Keratinocyte (primary cell): ENCODE measurements around the gene TMTC2. TPM values are rescaled to one million over a fixed set of nuclear protein-coding genes. Genes with fewer than 3 reads are reported as not detected.

Source experiments
- DNase-seq: peaks from one replicate; pipeline ENCODE4 v3.0.0-alpha.2; 2011; ENCODE audit warnings: low read depth, missing footprints, low spot score
- FAIRE-seq: peaks from 2 replicates; lab custom pipeline; 2011; peaks lifted over from hg19 to GRCh38; lab: Jason Lieb, UNC
- H2AFZ ChIP-seq: 2 replicates; pipeline ENCODE4 v1.6.0; 2012; ENCODE audit warnings: low read length, control low read depth, inconsistent platforms; ENCODE audit not compliant: control insufficient read depth
- H3K27ac ChIP-seq: 2 replicates; pipeline ENCODE4 v1.5.1; 2011; ENCODE audit warnings: low read length; ENCODE audit not compliant: control insufficient read depth, insufficient read depth
- H3K27me3 ChIP-seq: 3 replicates; pipeline ENCODE4 v1.6.0; 2011; ENCODE audit warnings: low read length; ENCODE audit not compliant: control insufficient read depth, insufficient read depth; ENCODE audit errors: extremely low read depth
- H3K36me3 ChIP-seq, 2 experiments: 2 replicates in 1 of 2; 3 replicates in 1 of 2; pipeline ENCODE4 v1.5.1; 2011; ENCODE audit warnings: low read length in 2 of 2, mild to moderate bottlenecking in 1 of 2; ENCODE audit not compliant: control insufficient read depth in 2 of 2, insufficient read depth in 2 of 2; ENCODE audit errors: extremely low read depth in 1 of 2
- H3K4me1 ChIP-seq: 3 replicates; pipeline ENCODE4 v1.5.1; 2011; ENCODE audit warnings: low read length; ENCODE audit not compliant: control insufficient read depth, insufficient read depth; ENCODE audit errors: extremely low read depth
- H3K4me2 ChIP-seq: 3 replicates; pipeline ENCODE4 v1.6.0; 2011; ENCODE audit warnings: low read depth, low read length; ENCODE audit not compliant: control insufficient read depth, insufficient read depth; ENCODE audit errors: extremely low read depth
- H3K4me3 ChIP-seq, 3 experiments: fragments of 200-600 bp in 1 of 3; sonication (generic) in 1 of 3; 2 replicates in 2 of 3; 3 replicates in 1 of 3; pipeline ENCODE4 v1.5.1; 2011 to 2016; ENCODE audit warnings: low read length in 3 of 3, mild to moderate bottlenecking in 3 of 3, control low read depth in 2 of 3, inconsistent platforms in 1 of 3, low read depth in 1 of 3, mixed read lengths in 1 of 3, mixed run types in 1 of 3, moderate library complexity in 1 of 3; ENCODE audit not compliant: control insufficient read depth in 2 of 3, insufficient read depth in 2 of 3; ENCODE audit errors: extremely low read depth in 1 of 3
- H3K79me2 ChIP-seq: 2 replicates; pipeline ENCODE4 v1.6.0; 2012; ENCODE audit warnings: low read length; ENCODE audit not compliant: control insufficient read depth, insufficient read depth
- H3K9ac ChIP-seq: 3 replicates; pipeline ENCODE4 v1.6.0; 2011; ENCODE audit warnings: low read length; ENCODE audit not compliant: control insufficient read depth, insufficient read depth; ENCODE audit errors: extremely low read depth
- H3K9me1 ChIP-seq: 3 replicates; pipeline ENCODE4 v1.6.0; 2011; ENCODE audit warnings: low read length; ENCODE audit not compliant: control insufficient read depth, insufficient read depth; ENCODE audit errors: extremely low read depth
- H3K9me3 ChIP-seq: 2 replicates; pipeline ENCODE4 v1.5.1; 2012; ENCODE audit warnings: low read depth, low read length; ENCODE audit not compliant: control insufficient read depth
- H4K20me1 ChIP-seq: 3 replicates; pipeline ENCODE4 v1.6.0; 2011; ENCODE audit warnings: low read length; ENCODE audit not compliant: control insufficient read depth, insufficient read depth; ENCODE audit errors: extremely low read depth
- EZH2 ChIP-seq: IDR thresholded peaks from one replicate; pipeline ENCODE4 v1.6.1; 2012; ENCODE audit warnings: inconsistent platforms, mild to moderate bottlenecking, low read length, moderate library complexity
- dilution Hi-C: fragments of 300-500 bp; cut with MboI; formaldehyde crosslinking; loops from one replicate; pipeline ENCODE4 v1.7.0; 2020; ENCODE audit warnings: low sequenced_read_pairs; ENCODE audit not compliant: extremely low pct_ligation_motif_present
- polyA plus RNA-seq, 5 experiments: library from polyadenylated mRNA; depleted of rRNA in 3 of 5; stranded (reverse) in 3 of 5; stranded (forward) in 1 of 5; unstranded in 1 of 5; fragments of >200 nt; gene quantifications; 1 replicate in 1 of 5; 2 replicates in 3 of 5; 3 replicates in 1 of 5; pipeline versions ENCODE4 v1.2.1 to v1.2.3, GENCODE V29; 2011 to 2012; ENCODE audit warnings: missing spikeins in 2 of 5, low read depth in 1 of 5, low replicate concordance in 1 of 5
- TF ChIP-seq, protein P1 (sequence below), 3 experiments: IDR thresholded peaks in 1 of 3; conservative IDR thresholded peaks in 1 of 3; optimal IDR thresholded peaks in 1 of 3; 2 replicates in 2 of 3; 3 replicates in 1 of 3; pipeline versions ENCODE3 to v1.5.1; 2011; ENCODE audit warnings: low read length in 3 of 3, mild to moderate bottlenecking in 3 of 3, moderate library complexity in 2 of 3, control low read depth in 1 of 3, inconsistent platforms in 1 of 3; ENCODE audit not compliant: insufficient read depth in 2 of 3; ENCODE audit errors: extremely low read depth in 1 of 3

The TMTC2 gene
- polyA plus RNA-seq, 1 donor (not counting 4 experiments of a cell fraction or from before 2014, with no cell fraction given), result 3.8 TPM

DNA sequence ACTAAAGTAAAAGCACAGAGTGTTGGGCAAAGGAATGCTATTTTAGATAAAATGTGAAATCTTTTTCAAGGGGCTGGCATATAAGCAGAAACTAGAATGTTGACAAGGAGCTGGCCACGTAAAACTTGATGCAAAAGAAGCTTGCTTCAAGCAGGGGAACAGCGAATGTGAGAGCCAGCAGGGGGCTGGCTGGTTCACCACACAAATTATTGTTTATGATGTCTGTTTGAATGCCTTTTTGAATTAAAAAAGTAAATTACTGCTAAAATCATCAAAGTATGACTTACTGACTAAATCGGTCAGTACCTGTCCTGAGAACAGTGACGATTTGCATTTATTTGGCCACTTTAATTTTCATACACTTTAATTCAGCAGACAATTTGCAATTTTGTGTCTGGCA lies 38.9 kb upstream of the TMTC2 start:
- H3K27me3 ChIP-seq, result no peaks in the 10 kb centered on the region
- no peak overlapping the region for H2AFZ ChIP-seq
- no peaks in the 10 kb centered on the region for H3K9me1 ChIP-seq
- no peak overlapping the region for H3K4me2 ChIP-seq
- DNase-seq (no peak), FAIRE-seq (no peak)
- dilution Hi-C loops, result no loop called here
- H3K9me3 ChIP-seq, result no peaks in the 10 kb centered on the region
- H3K9ac ChIP-seq, result no peak overlapping the region
- peaks cover 26% of the 10 kb centered on the region for H3K4me1 ChIP-seq
- H3K79me2 ChIP-seq, result no peaks in the 10 kb centered on the region
- TF ChIP-seq, protein P1, sequence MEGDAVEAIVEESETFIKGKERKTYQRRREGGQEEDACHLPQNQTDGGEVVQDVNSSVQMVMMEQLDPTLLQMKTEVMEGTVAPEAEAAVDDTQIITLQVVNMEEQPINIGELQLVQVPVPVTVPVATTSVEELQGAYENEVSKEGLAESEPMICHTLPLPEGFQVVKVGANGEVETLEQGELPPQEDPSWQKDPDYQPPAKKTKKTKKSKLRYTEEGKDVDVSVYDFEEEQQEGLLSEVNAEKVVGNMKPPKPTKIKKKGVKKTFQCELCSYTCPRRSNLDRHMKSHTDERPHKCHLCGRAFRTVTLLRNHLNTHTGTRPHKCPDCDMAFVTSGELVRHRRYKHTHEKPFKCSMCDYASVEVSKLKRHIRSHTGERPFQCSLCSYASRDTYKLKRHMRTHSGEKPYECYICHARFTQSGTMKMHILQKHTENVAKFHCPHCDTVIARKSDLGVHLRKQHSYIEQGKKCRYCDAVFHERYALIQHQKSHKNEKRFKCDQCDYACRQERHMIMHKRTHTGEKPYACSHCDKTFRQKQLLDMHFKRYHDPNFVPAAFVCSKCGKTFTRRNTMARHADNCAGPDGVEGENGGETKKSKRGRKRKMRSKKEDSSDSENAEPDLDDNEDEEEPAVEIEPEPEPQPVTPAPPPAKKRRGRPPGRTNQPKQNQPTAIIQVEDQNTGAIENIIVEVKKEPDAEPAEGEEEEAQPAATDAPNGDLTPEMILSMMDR (optimal IDR thresholded peaks at IDR 0.05 in 1 of 3, IDR thresholded peaks at IDR 0.05 in 1 of 3, conservative IDR thresholded peaks at IDR 0.05 in 1 of 3; ENCODE audit: extremely low read depth in 1 of 3, insufficient read depth in 2 of 3, low read length in 3 of 3), result no peak
- no peak for TF ChIP-seq EZH2
- H3K4me3 ChIP-seq, result no peak overlapping the region
- H4K20me1 ChIP-seq, result no peaks in the 10 kb centered on the region
- no peaks in the 10 kb centered on the region for H3K36me3 ChIP-seq
- no peak overlapping the region for H3K27ac ChIP-seq

DNA sequence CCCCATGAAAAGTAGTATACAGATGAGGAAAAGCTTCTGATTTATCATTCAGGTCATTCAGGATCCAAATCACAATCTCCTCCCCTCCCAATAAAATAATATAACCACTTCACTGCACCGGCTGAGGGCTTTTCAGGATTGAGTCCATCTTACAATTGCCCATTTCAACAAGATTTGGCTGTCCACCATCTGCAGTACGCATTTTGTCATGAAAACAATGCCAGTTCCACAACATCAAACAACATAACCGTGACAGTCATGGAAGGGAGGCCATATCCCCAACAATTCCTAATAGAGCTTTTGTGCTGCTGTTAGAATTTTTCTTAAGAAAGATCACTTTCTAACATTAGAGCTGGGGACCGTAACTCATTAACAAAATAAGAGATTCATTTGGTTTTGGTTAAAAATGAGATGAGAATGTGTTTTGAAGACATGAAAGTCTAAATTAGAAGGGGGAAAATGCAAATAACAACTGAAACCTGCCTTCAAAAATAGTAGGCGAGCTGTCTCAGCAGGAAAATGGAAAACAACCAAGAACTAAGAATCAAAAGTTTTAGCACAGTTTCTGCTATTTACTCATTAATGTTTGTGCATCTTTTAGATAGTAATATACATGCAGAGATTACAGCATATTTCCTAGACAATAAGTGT lies 38.3 kb upstream of the TMTC2 start:
- no peak overlapping the region for H3K27ac ChIP-seq
- H3K9ac ChIP-seq, result no peak overlapping the region
- H3K9me1 ChIP-seq, result no peaks in the 10 kb centered on the region
- DNase-seq (no peak), FAIRE-seq (no peak)
- no peaks in the 10 kb centered on the region for H3K79me2 ChIP-seq
- H3K4me2 ChIP-seq, result no peak overlapping the region
- H3K36me3 ChIP-seq, result no peaks in the 10 kb centered on the region
- dilution Hi-C loops, result no loop called here
- TF ChIP-seq, protein P1 (optimal IDR thresholded peaks at IDR 0.05 in 1 of 3, IDR thresholded peaks at IDR 0.05 in 1 of 3, conservative IDR thresholded peaks at IDR 0.05 in 1 of 3; ENCODE audit: extremely low read depth in 1 of 3, insufficient read depth in 2 of 3, low read length in 3 of 3), result no peak
- no peak for TF ChIP-seq EZH2
- H2AFZ ChIP-seq, result no peak overlapping the region
- no peak overlapping the region for H3K4me3 ChIP-seq
- peaks cover 26% of the 10 kb centered on the region for H3K4me1 ChIP-seq
- H4K20me1 ChIP-seq, result no peaks in the 10 kb centered on the region
- no peaks in the 10 kb centered on the region for H3K9me3 ChIP-seq
- no peaks in the 10 kb centered on the region for H3K27me3 ChIP-seq
